NCI-H748 treated with DMSO at 0.1 percent for 48 hours (cell line): ENCODE measurements around the gene CARD16.
"Not testable (repeated sequence)": the region's sequence is repeated elsewhere in the genome, so short reads cannot be mapped to it uniquely, and the experiment has no call there.

Experiments used
- DNase-seq: peaks from one replicate; lab custom pipeline; 2025; lab: John Stamatoyannopoulos, UW

Gene CARD16

DNA sequence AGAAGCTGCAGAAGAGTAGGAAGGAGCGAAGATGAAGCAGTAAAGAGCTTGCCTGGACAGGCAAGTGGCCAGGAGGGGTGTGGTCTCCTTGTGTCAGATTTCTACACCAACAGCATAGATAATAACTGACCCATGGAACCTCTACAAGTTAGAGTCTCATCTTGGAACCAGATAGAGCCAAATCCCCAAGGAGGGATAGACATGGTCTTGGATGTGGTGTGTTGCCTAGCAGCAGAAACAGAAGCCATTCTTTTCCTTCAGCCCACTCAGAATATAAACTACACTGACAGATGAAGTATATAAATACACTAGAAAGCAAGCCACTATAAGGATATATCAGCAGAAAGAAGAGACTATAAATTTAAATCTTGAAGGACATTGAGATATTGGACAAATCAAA lies 4.3 kb upstream of the CARD16 start:
- DNase-seq: no peak

- DNase-seq: no peak
Measured at GRCh38 chr11:105046898-105047579, 1.9 kb upstream of the CARD16 start.

GRCh38 chr11:105045676-105046296 lies 651 bp upstream of the CARD16 start:
- no peak for DNase-seq

- DNase-seq: no peak
Measured at GRCh38 chr11:105042178-105042577, 3.0 kb downstream of the CARD16 start.

DNA sequence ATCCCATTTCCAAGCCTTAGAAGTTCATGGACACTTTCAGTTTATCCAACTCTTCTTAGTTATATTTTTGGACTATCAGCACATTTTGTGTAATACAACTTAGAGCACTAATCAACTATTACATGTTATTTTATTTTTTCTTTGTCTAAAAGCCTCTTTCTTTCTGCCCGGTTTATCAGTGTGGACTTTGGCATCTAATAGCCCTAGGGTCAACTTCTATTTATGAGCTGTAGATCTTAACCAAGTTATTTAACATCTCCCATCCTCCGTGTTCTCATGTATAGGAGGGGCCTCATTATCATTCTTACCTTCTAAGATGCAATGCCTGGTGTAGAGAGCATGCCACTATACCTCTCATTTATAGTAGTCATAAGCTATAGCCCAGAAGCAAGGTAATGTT lies 4.4 kb downstream of the CARD16 start:
- no peak for DNase-seq

DNA sequence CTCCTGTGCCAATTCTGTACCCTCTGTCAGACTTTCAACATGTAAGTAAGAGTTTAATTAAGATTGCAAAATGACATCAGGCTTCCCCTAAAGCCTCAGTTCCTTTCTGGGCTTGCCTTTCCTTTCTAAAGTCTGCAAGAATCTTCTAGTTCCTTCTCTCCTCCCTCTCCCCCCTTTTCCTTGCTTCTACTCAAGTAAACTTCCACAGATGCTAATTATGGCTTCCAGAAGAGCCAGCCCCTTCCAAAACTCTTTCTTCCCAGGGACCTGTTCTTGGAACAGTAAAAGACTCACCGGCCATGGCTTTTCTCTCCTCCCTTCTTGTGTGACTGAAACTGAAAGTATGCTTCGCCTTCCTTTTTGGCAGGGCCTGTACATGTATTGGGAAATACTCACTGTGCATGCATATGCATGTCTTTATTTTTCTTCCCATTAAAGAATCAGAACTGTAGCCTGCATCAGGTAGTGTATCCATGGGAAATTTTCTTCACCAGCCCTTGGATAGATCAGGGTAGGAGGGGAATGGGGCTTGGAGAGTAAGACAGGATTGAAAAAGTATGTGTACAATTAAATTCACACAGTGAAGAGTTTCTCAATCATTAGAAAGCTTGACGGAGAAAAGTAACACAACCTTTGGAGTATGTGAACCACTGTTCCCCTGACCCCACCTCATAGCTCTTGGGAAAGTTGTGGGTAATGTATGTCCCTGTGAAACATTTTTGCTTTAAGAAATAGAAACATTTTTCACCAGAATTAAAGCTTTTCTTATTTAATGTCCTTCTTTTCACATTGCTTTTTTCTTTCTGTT lies 10.1 kb downstream of the CARD16 start, which contains the start of gene CASP1:
Gene CASP1 (minus strand): TSS at position 332 of the 808 bp plus-strand sequence. CDS start 31 bp downstream, at position 301.
- DNase-seq: no peak

- DNase-seq: not testable (repeated sequence)
Measured at GRCh38 chr11:105034388-105034787, 10.7 kb downstream of the CARD16 start.

GRCh38 chr11:105033781-105034180 lies 11.4 kb downstream of the CARD16 start:
- no peak for DNase-seq

GRCh38 chr11:105033343-105033742 lies 11.8 kb downstream of the CARD16 start:
- DNase-seq: no peak

DNA sequence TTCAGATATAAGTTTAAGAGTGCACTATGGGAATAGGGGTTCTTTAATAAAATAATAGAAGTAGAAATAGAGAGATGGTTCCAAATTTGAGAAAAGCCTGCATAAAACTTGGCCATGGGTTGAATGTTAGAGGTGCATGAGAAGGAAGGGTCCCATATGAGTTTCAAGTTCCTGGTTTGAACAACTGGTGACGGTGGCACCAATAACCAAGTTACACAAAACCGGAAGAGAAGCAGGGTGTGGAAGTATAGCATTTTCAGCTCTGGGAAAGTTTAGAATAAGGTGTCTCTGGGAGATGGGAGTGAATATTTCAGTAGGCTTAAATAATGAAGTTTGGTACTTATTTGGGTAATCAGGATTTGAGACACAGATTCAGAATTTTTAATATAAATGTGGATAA lies 12.6 kb downstream of the CARD16 start:
- no peak for DNase-seq

DNA sequence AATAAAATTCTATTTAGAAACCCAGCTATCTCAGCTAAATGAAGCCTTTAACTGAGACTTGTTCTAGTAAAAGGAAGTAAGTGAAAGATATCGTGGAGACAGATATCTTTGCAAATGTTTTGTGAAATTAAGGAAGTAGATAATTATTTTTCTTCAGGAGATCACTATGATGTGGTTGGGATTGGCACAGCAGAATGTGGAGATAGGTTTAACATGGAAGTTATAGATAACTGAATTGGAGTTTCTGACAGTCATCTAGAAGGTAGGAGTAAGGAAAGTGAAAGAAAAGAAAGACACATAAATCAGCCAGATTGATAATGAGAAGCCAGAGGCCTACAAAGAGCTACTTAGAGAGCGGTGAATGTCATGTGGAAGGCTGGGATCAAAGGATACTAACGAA lies 17.5 kb downstream of the CARD16 start:
- no peak for DNase-seq

DNA sequence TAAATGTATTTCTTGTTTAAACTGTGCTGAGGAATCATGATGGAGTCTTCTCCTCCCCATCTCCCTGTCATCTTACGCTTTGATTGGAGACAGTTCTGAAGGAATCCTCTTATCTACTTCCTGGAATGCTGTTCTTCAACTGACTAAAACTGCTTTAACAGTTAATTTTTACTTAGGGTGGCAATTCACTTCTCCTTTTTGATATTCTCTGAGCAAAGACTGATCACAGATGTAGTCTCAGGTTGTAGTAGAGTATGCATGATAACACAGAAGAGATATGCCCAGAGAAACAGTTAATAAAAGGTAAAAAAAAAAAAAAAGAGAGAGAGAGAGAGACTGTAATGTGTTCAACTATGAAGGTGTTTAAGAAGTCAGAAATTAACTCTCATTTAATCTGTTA lies 20.7 kb downstream of the CARD16 start:
- DNase-seq: no peak

- DNase-seq: no peak
Measured at GRCh38 chr11:105023003-105023402, 22.1 kb downstream of the CARD16 start, which contains the start of gene CASP5. Gene CASP5, minus strand, starts transcription at chr11:105023168. Its CDS starts 32 bp downstream, at chr11:105023136.

DNA sequence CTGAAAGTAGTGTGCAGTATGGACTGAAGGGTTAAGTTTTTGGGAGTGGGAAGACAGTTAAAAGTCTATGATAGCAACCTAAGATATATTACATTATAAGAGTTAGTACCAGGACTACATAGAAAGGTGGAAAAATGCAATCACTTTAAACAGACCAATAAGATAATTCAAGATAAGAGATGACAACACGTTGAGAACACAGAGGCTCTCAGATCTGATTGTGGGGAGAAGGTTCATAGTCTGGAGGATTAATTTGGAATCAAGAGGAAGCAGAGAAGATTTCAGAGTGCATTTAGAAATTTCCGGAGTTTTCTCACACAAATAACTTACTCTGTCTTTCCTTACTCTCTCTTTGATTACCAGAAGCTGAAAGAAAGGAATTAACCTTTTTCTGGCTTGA lies 22.6 kb downstream of the CARD16 start:
- DNase-seq: no peak

DNA sequence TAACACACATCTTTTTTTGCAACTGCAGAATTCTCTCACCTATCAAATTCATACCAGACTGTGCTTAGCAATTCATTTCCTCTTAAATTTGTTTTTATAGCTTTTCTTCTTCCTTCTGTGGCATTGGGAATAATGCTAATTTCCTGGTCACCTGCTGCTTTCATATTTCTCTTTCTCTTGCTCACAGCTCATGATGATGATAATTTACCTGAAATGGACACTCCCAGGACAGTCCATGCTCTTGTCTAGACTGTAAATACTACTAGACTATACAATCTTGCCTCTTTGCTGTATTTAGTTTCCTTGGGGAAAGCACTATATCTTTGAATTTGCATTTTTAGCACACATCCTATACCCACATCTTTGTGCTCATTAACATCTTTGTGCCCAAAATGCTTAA lies 37.7 kb downstream of the CARD16 start:
- no peak for DNase-seq

GRCh38 chr11:105005451-105005845 lies 39.7 kb downstream of the CARD16 start:
- no peak for DNase-seq

DNA sequence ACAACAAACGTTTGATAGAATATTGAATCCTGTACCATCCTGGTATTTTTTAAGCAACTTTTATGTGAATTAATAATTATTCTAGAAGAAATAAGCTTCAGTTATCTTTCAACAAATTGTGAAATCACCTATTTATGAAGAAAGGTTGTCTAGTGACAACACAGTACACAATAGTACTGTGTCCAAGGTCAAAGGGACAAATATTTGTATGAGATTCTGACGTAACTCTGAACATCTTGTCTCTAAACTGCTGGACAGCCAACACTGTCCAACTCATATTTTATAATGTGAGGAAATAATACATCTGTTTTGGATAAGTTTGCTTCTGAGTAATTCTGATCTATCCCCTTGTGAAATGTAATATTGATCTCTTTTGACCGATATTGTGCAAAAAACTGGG lies 41.1 kb downstream of the CARD16 start:
- no peak for DNase-seq

DNA sequence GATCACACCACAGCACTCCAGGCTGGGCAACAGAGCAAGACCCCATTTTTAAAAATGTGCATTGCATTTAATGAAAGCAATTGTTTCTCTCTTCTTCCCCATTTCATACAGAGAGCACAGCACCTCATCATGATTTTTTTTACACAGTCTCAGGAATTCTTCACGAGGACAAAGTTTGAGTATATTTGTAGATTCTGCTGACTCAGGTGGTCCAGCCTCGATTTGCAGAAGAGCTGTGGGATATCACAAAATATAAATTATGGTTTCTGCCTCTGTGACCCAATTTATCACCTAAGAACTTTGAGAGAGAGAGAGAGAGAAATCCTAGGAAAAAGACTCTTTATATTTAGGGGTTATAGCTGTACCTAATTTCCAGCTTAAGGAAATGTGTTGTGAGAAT lies 42.0 kb downstream of the CARD16 start:
- no peak for DNase-seq

DNA sequence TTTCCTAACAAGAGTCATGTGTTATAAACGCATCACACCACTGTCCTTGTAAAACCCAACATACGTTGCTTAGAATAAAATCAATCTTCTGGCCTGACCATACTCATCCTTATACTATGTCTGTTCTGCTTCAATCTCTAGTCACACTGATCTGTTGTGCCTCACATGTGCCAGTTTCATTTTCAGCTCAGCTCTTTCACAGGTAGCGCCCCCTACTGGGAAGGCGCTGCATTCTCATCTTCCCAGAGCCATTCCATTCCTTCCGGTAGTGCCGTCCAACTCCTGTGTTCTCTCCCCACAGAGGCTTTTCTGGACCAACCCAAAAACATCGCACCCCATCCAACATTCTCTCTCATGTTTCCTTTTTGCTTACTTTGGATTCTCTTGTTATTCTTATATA lies 44.3 kb downstream of the CARD16 start:
- DNase-seq: no peak

DNA sequence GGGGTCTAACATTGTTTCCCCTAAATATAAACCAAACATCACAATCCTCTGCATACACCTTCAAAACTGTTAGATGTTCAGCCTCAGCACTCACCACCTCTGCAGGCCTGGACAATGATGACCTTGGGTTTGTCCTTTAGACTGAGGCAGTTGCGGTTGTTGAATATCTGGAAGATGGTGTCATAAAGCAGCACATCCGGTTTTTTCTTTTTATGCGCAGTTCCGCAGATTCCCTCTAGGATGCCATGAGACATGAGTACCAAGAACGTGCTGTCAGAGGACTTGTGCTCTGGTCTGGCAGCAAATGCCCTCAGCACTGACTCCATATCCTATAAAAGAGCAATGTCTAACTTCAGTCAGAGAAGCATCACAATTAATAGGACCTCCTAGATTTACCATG lies 45.0 kb downstream of the CARD16 start:
- no peak for DNase-seq

DNA sequence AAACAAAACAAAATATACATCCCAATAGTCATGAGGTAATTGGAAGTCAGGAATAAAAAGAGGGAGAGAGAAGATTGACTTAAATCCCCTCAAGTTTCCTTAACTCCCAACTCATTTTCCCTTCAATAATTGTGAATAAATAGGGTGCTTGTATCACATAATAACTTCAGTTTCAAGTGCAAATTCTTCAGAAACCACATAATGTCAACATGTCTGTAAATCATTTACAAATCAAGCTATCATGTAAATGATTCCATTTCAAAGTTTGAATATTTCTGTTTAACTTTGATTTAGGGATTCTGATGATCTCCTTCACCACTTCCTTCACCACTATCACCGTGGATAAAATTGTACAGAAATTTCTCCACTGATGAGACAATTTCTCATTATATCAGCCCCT lies 45.4 kb downstream of the CARD16 start:
- DNase-seq: no peak

- no peak for DNase-seq
Measured at GRCh38 chr11:104997288-104997687, 47.8 kb downstream of the CARD16 start.

- DNase-seq: peak; percentile 92
Measured at GRCh38 chr11:104995001-104995408, 50.1 kb downstream of the CARD16 start.
